ENCODE results near the gene GLI3. TPM values are rescaled to one million over a fixed set of nuclear protein-coding genes. Genes with fewer than 3 reads are reported as not detected.

The GLI3 gene
- total RNA-seq, 1 donor from 2014 or later = 32.0 TPM

- H3K36me3 ChIP-seq = peaks cover 15% of the 10 kb centered on the region
- H3K27ac ChIP-seq = peak overlapping the region; percentile 30
- no peaks in the 10 kb centered on the region for H3K27me3 ChIP-seq
- peaks cover 100% of the 10 kb centered on the region for H3K79me2 ChIP-seq (ENCODE audit: low read depth)
- H3K4me1 ChIP-seq = peaks cover 100% of the 10 kb centered on the region
- peaks cover 68% of the 10 kb centered on the region for H4K20me1 ChIP-seq (ENCODE audit: low read depth)
- peak overlapping the region; percentile 39 for H3K4me2 ChIP-seq
- Mint-ChIP-seq H3K4me3 (no peak overlapping the region), H3K27me3 (ENCODE audit: insufficient read depth, low read depth) (no peaks in the 10 kb centered on the region), H3K27ac (peak overlapping the region; percentile 72), H3K9me3 (no peaks in the 10 kb centered on the region), H3K4me1 (peaks cover 97% of the 10 kb centered on the region), H3K36me3 (peaks cover 40% of the 10 kb centered on the region)
- H3K9ac ChIP-seq = no peak overlapping the region
- no peak overlapping the region for H2AFZ ChIP-seq (replicated peaks)
- peaks cover 74% of the 10 kb centered on the region for H3F3A ChIP-seq (ENCODE audit: low read depth)
- H3K9me3 ChIP-seq (ENCODE audit: low read depth) = no peaks in the 10 kb centered on the region
- no peak for DNase-seq (ENCODE audit: low spot score)
- H3K4me3 ChIP-seq = no peak overlapping the region
- TF ChIP-seq EZH2 (IDR thresholded peaks at IDR 0.05) (no peak), EZH2phosphoT487 (IDR thresholded peaks at IDR 0.05) (no peak), CTCF (IDR thresholded peaks at IDR 0.05) (no peak)
Measured at GRCh38 chr7:42219447-42219846, 17.6 kb downstream of the GLI3 start.

DNA sequence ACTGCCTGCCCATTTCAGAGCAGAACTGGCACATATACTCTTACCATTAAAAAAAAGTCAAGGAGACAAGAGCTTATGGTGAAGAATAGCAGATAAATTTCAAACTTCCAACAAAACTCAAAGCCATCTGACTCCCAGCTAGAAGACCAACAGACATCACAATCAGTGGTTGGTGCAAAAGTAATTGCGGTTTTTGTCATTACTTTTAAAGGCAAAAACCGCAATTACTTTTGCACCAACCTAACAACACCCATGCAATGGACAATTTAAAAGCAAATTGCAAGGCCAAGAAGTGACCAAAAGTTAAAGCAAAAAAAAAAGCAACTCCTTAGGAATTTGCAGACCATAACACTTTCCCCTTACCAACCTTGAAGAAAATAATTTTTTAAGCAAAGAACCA, 18.8 kb downstream of the GLI3 start:
- Histone ChIP-seq H3K4me2 (peak overlapping the region; percentile 2), H3F3A (ENCODE audit: low read depth) (peaks cover 74% of the 10 kb centered on the region), H4K20me1 (ENCODE audit: low read depth) (peaks cover 67% of the 10 kb centered on the region), H2AFZ (replicated peaks) (no peak overlapping the region), H3K4me1 (peaks cover 99% of the 10 kb centered on the region), H3K9ac (no peak overlapping the region), H3K27me3 (no peaks in the 10 kb centered on the region), H3K36me3 (peaks cover 15% of the 10 kb centered on the region), H3K4me3 (no peak overlapping the region), H3K27ac (peak overlapping the region; percentile 30), H3K9me3 (ENCODE audit: low read depth) (no peaks in the 10 kb centered on the region), H3K79me2 (ENCODE audit: low read depth) (peaks cover 94% of the 10 kb centered on the region)
- Mint-ChIP-seq H3K9me3 (no peaks in the 10 kb centered on the region), H3K27ac (peak overlapping the region; percentile 86), H3K4me1 (peaks cover 97% of the 10 kb centered on the region), H3K4me3 (no peak overlapping the region), H3K36me3 (peaks cover 38% of the 10 kb centered on the region), H3K27me3 (ENCODE audit: insufficient read depth, low read depth) (no peaks in the 10 kb centered on the region)
- no peak for TF ChIP-seq CTCF (IDR thresholded peaks at IDR 0.05)
- no peak for TF ChIP-seq EZH2 (IDR thresholded peaks at IDR 0.05)
- no peak for TF ChIP-seq EZH2phosphoT487 (IDR thresholded peaks at IDR 0.05)
- DNase-seq (ENCODE audit: low spot score) = no peak

GRCh38 chr7:42217548-42217947, 19.5 kb downstream of the GLI3 start:
- Histone ChIP-seq H3K4me2 (peak overlapping the region; percentile 43), H2AFZ (replicated peaks) (no peak overlapping the region), H3K79me2 (ENCODE audit: low read depth) (peaks cover 91% of the 10 kb centered on the region), H3K4me3 (no peak overlapping the region), H3K4me1 (peaks cover 97% of the 10 kb centered on the region), H3K36me3 (peaks cover 15% of the 10 kb centered on the region), H3K27ac (peak overlapping the region; percentile 42), H3K9me3 (ENCODE audit: low read depth) (no peaks in the 10 kb centered on the region), H3K27me3 (no peaks in the 10 kb centered on the region), H4K20me1 (ENCODE audit: low read depth) (peaks cover 66% of the 10 kb centered on the region), H3F3A (ENCODE audit: low read depth) (peaks cover 74% of the 10 kb centered on the region), H3K9ac (no peak overlapping the region)
- Mint-ChIP-seq H3K27ac (peak overlapping the region; percentile 86), H3K4me1 (peaks cover 97% of the 10 kb centered on the region), H3K4me3 (no peak overlapping the region), H3K36me3 (peaks cover 37% of the 10 kb centered on the region), H3K9me3 (no peaks in the 10 kb centered on the region), H3K27me3 (ENCODE audit: insufficient read depth, low read depth) (peaks cover 2% of the 10 kb centered on the region)
- DNase-seq (ENCODE audit: low spot score) = no peak
- TF ChIP-seq EZH2phosphoT487 (IDR thresholded peaks at IDR 0.05) (no peak), EZH2 (IDR thresholded peaks at IDR 0.05) (no peak), CTCF (IDR thresholded peaks at IDR 0.05) (no peak)

All from neural progenitor cell (in vitro differentiated cells).